ENCODE data around the gene TRIM44. TPM values are rescaled to one million over a fixed set of nuclear protein-coding genes. Genes with fewer than 3 reads are reported as not detected.

TRIM44 gene
- polyA plus RNA-seq, 2 of the 4 experiments (the other 2 are of a cell fraction) = 19.3 to 70.4 TPM

GRCh38 chr11:35802672-35803071 lies 140.1 kb downstream of the TRIM44 start:
- WGBS (ENCODE audit: missing lambda C conversion rate) = 100% methylated on average over 3 of the region's 3 CpGs
- Histone ChIP-seq H3K4me3 (no peak overlapping the region), H3K4me2 (no peak overlapping the region), H3K9me3 (no peaks in the 10 kb centered on the region), H3K4me1 (peaks cover 15% of the 10 kb centered on the region), H3K27ac (no peak overlapping the region)
- POLR2A ChIA-PET = no interaction called here
- DNase-seq (ENCODE audit: low read depth in 1 of 2, low spot score in 1 of 2) (no peak), ATAC-seq (no peak), FAIRE-seq (no peak)
- no peak for TF ChIP-seq HDAC2 (IDR thresholded peaks at IDR 0.05)
- no peak for TF ChIP-seq MAZ (IDR thresholded peaks at IDR 0.05; ENCODE audit: borderline replicate concordance, low read depth, low read length)
- no peak for TF ChIP-seq TFCP2L1 (CRISPR knock-in tag; IDR thresholded peaks at IDR 0.05)
- no peak for TF ChIP-seq ATOH8 (CRISPR knock-in tag; IDR thresholded peaks at IDR 0.05; ENCODE audit: low read depth)
- CTCF ChIA-PET = interaction anchor here (0.6 to 3.2 kb wide), 3 partner anchors 19 to 308 kb away, joined by 3 to 16 read pairs (median 3); no protein-coding TSS in a partner anchor

- no peak for FAIRE-seq
- no peaks in the 10 kb centered on the region for H3K9me3 ChIP-seq
- H3K4me2 ChIP-seq = no peak overlapping the region
- peaks cover 10% of the 10 kb centered on the region for H3K4me1 ChIP-seq
- ChIA-PET CTCF (interaction anchor here (0.6 to 3.2 kb wide), 4 partner anchors 19 to 308 kb away, joined by 3 to 16 read pairs (median 3); no protein-coding TSS in a partner anchor), POLR2A (no interaction called here)
- TF ChIP-seq CEBPB (IDR thresholded peaks at IDR 0.05) = no peak
- TF ChIP-seq POLR2A (IDR thresholded peaks at IDR 0.05; ENCODE audit: low read length) = no peak
- no peak for TF ChIP-seq NPAS2 (CRISPR knock-in tag; IDR thresholded peaks at IDR 0.05; ENCODE audit: borderline replicate concordance)
- no peak overlapping the region for H3K4me3 ChIP-seq
- no peak overlapping the region for H3K27ac ChIP-seq
- WGBS (ENCODE audit: missing lambda C conversion rate) = 65% methylated on average over 3 of the region's 3 CpGs
- no peak for DNase-seq (ENCODE audit: low read depth in 1 of 2, low spot score in 1 of 2)
- ATAC-seq = no peak
These were observed 140.5 kb downstream of the TRIM44 start for GRCh38 chr11:35803115-35803514.

- H3K27ac ChIP-seq = no peak overlapping the region
- WGBS (ENCODE audit: missing lambda C conversion rate) = 88% methylated on average over 3 of the region's 3 CpGs
- no peak overlapping the region for H3K4me2 ChIP-seq
- FAIRE-seq (no peak), ATAC-seq (no peak), DNase-seq (ENCODE audit: low read depth in 1 of 2, low spot score in 1 of 2) (no peak)
- H3K4me1 ChIP-seq = no peaks in the 10 kb centered on the region
- H3K4me3 ChIP-seq = no peak overlapping the region
- no peaks in the 10 kb centered on the region for H3K9me3 ChIP-seq
- CTCF ChIA-PET = interaction anchor here (1.2 to 3.2 kb wide), 2 partner anchors 17 to 104 kb away, joined by 3 to 16 read pairs; no protein-coding TSS in a partner anchor
- POLR2A ChIA-PET = no interaction called here
- TF ChIP-seq EHF (CRISPR knock-in tag; IDR thresholded peaks at IDR 0.05) (no peak), NFE2L2 (conservative IDR thresholded peaks at IDR 0.05; ENCODE audit: low read length) (no peak), ZFP36 (IDR thresholded peaks at IDR 0.05; ENCODE audit: borderline replicate concordance, partially characterized antibody) (no peak), MYC (IDR thresholded peaks at IDR 0.05; ENCODE audit: borderline replicate concordance, low read length) (no peak), FOXS1 (CRISPR knock-in tag; IDR thresholded peaks at IDR 0.05) (no peak)
These were observed 142.0 kb downstream of the TRIM44 start for GRCh38 chr11:35804451-35805040.

- ChIA-PET CTCF (interaction anchor here (3.3 kb wide), 1 partner anchor 12 kb away, joined by 22 read pairs; no protein-coding TSS in a partner anchor), POLR2A (interaction anchor here (1.6 kb wide), 1 partner anchor 12 kb away, joined by 6 read pairs; no protein-coding TSS in a partner anchor)
- FAIRE-seq (peak; percentile 13), DNase-seq (ENCODE audit: low read depth in 1 of 2, low spot score in 1 of 2) (no peak), ATAC-seq (no peak)
- TF ChIP-seq TP53 (CRISPR knock-in tag; IDR thresholded peaks at IDR 0.05) = no peak
- no peak for TF ChIP-seq REST (IDR thresholded peaks at IDR 0.05)
- TF ChIP-seq BHLHE40 (IDR thresholded peaks at IDR 0.05; ENCODE audit: low read depth, low read length) = no peak
- TF ChIP-seq KDM1A (IDR thresholded peaks at IDR 0.05; ENCODE audit: low read depth) = no peak
- no peak for TF ChIP-seq NPAS2 (CRISPR knock-in tag; IDR thresholded peaks at IDR 0.05; ENCODE audit: borderline replicate concordance)
- no peak for TF ChIP-seq CEBPB (IDR thresholded peaks at IDR 0.05)
- TF ChIP-seq FOXS1 (CRISPR knock-in tag; IDR thresholded peaks at IDR 0.05) = no peak
- no peak for TF ChIP-seq RNF2 (IDR thresholded peaks at IDR 0.05; ENCODE audit: borderline replicate concordance, low read depth)
- no peak for TF ChIP-seq CHD4 (IDR thresholded peaks at IDR 0.05; ENCODE audit: borderline replicate concordance)
- no peak for TF ChIP-seq CBX2 (IDR thresholded peaks at IDR 0.05; ENCODE audit: borderline replicate concordance, low read depth)
- no peak for TF ChIP-seq ELK1 (IDR thresholded peaks at IDR 0.05; ENCODE audit: low read depth, low read length)
- no peak for TF ChIP-seq HOXA7 (CRISPR knock-in tag; IDR thresholded peaks at IDR 0.05)
- no peak for TF ChIP-seq HEYL (CRISPR knock-in tag; IDR thresholded peaks at IDR 0.05)
- TF ChIP-seq MAZ (IDR thresholded peaks at IDR 0.05; ENCODE audit: borderline replicate concordance, low read depth, low read length) = no peak
- TF ChIP-seq CBX8 (IDR thresholded peaks at IDR 0.05) = no peak
- Histone ChIP-seq H3K9me3 (no peaks in the 10 kb centered on the region), H3K4me3 (no peak overlapping the region), H3K4me2 (no peak overlapping the region), H3K4me1 (no peaks in the 10 kb centered on the region), H3K27ac (no peak overlapping the region)
- 73% methylated on average over 4 of the region's 4 CpGs for WGBS (ENCODE audit: missing lambda C conversion rate)
These were observed 147.0 kb downstream of the TRIM44 start for GRCh38 chr11:35809561-35809960.

Data from A549 (cell line).